Hindlimb muscle (tissue), 1 donor: ENCODE data around the gene ADSS2. TPM values are rescaled to one million over a fixed set of nuclear protein-coding genes. Genes with fewer than 3 reads are reported as not detected.
A peak's percentile ranks its signal among the peaks of the same experiment; 100 is the strongest.

Source experiments
- DNase-seq: peaks from one replicate; pipeline ENCODE4 v3.0.0-alpha.2; 2013
- polyA plus RNA-seq: library from polyadenylated mRNA; unstranded; fragments of 120-200 nt; gene quantifications from one replicate; pipeline ENCODE4 v1.2.1, GENCODE V29; 2013; ENCODE audit not compliant: insufficient read length

Gene ADSS2
- polyA plus RNA-seq, 1 donor: 18.5 TPM

DNA sequence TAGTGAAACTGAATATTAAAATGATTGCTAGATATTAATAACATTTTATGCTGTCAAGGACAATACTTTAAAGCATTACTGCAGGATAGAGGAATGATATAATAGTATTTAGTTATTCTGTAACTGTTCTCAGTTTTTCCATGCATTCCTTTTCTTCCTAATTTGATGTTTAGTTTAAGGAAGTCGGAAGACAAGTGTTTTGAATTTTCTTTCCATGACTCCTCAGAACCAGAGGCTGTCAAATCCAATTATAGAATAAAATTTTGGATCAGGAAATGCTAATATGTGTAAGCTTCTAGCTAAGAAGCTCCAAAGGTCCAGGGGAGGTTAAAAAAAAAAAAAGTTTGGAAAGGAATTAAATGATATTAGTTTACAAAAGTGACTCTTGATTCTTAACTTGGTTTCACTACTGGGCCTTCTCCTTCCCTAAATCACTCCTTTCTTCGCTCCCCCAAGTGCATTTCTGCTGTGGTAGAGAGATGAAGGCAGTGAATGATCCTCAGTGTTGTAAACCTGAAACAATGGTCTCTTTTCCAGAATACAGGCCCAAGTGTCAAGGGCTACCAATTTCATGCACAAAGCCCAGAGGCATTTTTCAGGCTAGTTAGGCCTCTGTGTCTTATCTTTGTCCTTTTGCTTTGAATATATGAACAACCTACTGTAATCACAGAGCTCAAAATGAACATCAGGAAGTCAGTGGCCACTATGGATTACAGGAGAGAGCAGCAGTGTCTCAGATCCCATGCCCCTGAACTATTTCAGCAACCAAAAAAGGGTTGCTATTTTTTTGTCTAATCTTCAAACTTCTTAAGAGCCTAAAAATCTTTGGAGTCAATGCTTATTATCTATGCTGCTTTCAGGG lies 6.2 kb downstream of the ADSS2 start:
- DNase-seq: no peak

DNA sequence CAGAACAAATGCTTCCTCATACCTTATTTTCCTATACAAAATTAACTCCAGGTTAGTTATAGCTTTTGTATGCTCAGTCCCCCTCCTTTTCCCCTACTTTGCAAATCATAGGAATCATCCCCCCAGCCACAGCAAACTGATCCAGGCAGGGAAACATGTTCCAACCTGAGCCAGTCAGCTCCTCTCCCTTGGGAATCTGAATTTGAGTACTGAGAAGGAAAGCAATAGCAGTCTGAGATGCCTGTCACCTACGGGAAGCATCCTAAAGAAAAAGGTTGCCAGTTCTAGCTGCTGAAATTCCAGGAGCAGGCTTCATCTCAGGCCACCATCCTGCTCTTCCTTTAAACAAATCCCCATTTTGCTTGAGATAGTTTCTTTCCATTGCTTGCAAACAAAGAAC lies 6.9 kb downstream of the ADSS2 start:
- DNase-seq: no peak

- DNase-seq: no peak
These were observed 8.9 kb downstream of the ADSS2 start for GRCh38 chr1:244442850-244443249.

DNA sequence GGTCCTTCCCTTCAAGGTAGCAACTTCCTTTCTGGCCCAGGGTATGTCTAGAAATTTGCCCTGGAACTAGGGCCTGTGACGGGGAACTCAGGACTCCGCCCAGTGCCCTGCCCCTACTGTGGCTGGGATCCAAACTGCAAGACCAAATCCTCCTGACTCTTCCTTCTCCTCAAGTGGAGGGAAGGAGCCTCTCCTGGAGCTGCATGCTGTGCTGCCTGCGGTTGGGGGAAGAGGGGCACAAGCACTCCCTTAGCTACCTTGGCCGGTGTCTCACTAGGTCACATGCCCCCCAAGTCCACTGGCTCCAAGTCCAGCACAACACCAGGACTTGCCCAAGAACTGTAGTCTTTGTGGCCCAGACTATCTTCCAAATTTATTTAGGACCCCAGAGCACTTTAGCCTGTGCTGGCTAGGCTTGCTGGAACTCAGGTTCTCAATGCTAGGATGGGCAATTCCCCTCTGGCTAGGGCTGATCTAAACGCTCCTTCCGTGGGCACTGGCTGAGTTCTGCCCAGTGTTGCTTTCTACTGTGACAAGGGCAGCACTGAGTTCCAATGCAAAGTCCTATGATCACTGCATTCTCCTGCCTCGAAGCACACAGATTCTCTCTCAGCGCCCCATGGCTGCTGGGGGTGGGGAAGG lies 12.2 kb downstream of the ADSS2 start:
- DNase-seq: no peak

DNA sequence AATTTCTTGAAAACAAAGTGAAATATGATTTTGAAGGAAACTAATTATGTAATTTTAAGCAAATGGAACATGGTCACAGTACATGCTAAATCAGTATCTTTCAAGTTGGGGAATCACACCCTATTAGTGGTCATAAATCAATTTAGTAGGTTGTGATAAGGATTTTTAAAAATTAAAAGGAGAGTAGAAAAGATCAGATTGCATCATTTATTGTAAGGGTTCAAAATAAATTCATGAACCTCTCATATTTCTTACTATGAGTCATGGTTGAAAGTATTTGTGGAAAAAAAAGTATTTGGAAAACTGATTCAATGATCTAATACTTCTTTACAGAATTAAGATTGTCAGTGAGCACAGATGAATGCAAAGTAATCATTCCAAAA lies 14.6 kb downstream of the ADSS2 start:
- no peak for DNase-seq

DNA sequence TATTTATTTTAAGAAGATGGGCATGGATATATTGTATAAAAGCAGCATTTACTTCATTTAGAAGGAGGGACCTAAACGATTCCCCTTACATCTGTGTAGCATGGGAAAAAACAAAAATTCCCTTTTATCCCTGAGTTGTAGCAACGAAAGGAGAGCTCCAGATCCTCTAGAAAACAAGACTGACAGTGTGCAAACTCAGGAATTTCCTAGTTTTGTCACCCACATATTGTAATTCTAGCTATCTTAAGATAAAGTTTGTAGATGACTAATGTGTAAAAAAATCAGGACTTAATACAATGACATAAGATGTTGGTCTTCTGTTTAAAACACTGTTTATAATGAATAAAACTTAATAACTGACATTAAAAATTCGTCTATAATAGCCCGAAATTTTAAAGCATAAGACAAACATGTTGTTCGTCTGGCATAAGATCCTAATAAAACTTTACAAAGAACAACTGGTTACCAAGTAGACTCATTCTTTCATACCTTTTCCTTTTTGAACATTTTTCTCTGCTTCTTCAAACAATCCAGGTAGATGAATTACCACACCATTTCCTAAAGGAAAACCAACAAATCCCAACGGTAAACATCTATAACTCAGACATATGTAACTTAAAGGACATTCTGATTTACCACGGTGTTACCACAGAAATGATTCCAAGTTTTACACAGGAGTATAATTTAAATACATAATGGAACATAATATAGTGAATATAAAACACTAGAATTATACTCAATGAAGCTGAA lies 15.2 kb downstream of the ADSS2 start:
- no peak for DNase-seq

- DNase-seq: no peak
These were observed 16.0 kb downstream of the ADSS2 start for GRCh38 chr1:244435562-244436205.

- no peak for DNase-seq
These were observed 20.5 kb downstream of the ADSS2 start for GRCh38 chr1:244431166-244431565.

- no peak for DNase-seq
These were observed 21.9 kb downstream of the ADSS2 start for GRCh38 chr1:244429818-244430217.

DNA sequence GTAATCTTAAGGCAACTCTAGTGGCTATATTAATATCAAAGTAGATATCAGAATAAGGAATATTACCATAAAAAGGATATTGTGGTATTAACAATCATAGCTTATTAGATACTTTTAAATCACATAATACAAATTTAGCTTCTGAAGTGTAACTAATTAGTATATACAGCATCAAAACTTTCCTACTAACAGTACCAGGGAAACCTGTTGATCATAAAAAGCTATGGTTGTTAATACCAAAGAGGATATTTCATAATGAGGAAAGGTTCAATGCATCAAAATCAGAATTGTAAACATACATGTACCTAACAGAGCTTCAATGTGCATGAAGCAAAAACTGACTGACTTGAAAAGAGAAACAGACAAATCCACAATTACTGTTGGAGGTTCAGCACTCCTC lies 24.1 kb downstream of the ADSS2 start:
- no peak for DNase-seq

DNA sequence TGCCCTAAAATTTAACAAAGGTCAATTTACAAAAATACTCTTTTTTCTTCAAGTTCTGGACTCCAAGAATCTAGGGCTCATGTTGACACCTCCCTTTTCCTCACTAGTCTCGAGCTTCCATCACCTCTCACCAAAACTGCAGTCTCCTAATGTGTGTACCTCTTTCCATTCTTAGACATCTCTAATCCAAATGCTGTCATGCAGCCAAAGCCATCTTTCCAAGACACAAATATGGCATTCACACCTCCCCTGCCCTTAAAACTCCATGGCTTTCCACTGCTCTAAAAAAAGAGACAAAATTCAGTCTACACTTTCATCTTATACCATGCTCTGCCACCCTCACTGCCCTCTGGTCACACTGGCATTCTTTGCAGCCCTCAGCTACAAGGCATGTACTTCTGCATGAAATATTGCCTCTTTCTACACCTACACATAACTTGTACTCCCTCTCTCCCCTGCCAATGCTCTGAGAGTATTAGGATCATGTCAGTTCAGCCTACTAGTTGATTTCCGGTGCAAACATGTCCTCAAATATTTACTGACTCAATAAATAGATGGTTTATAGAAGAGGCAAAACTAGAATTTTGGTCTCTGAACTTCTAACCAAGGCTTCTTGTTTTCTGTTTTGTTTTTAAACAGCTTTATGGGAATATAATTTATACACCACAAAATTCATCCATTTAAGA lies 26.9 kb downstream of the ADSS2 start:
- DNase-seq: no peak

- DNase-seq: no peak
These were observed 29.5 kb downstream of the ADSS2 start for GRCh38 chr1:244422174-244422573.

DNA sequence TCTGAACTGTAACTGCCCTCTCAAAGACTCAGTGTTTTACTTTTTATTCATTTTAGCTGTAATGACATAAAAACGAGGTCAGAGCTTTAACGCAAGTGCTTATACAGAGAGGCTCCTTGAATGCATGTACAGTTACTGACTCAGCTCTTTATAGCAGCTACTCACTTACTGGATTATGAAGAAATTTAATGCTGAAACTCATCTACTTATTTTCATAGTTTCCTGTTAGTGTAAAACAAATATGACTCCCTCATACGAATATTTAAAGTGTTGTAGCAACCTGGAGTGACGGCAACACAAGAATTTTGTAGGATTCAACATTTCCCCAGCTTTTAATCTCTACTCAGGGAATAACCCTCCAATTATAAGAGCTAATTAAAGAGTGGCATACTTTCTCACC lies 32.7 kb downstream of the ADSS2 start:
- no peak for DNase-seq

DNA sequence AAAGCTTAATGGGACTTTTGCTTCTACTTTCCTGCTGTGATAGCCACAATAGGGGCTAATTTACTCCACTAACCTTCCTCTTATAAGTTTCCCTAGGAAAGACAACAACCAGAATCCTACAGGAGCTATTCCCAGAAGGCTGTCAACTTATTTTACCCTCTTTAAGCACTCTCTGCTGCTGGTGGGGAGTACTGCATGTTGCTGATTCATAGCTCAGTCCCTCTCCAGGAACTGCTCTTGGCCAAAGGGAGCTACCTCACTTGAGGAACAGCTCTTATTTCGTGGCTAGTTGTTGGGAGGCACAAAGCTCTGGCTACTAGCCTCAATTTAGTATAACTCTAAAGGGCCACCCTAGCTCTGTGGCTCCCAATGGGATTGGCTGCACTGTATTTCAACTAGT lies 37.2 kb downstream of the ADSS2 start:
- no peak for DNase-seq

GRCh38 chr1:244413736-244414135 lies 38.0 kb downstream of the ADSS2 start:
- no peak for DNase-seq

DNA sequence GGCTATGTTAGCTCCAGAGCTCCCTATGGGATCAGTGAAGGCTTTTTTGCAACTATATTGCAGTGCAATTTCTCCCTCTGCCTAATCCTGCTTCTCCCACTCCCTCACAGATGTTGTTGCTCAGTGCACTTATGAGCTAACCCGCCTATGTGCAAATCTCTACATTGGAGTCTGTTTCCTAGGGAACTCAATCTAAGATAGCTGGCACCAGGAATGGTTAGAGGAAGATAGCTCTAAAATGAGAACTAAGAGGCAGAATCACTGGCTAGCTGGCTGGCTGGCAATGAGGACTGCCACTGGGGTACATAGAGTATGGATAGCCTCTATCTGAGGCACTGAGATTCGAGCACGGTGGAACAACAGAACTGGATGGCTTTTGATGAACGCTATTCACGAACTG lies 39.5 kb downstream of the ADSS2 start:
- DNase-seq: no peak

- DNase-seq: peak; percentile 12
These were observed 42.0 kb downstream of the ADSS2 start for GRCh38 chr1:244409701-244410100.

DNA sequence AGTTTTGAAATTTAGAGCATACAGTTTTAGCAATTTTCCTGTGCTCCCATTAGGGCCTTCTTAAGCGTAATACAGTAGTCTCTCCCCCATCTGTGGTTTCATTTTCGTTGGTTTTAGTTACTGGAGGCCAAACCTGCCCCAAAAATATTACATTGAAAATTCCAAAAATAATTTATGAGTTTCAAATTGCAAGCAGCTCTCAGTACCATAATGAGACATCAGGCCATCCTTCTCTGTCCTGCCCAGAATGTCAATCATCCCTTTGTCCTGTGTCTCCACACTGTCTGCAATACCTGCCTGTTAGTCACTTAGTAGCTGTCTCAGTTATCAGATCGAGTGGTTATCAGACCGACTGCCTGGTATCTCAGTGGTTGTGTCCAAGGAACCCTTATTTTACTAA lies 45.4 kb downstream of the ADSS2 start:
- no peak for DNase-seq

GRCh38 chr1:244405856-244406255 lies 45.9 kb downstream of the ADSS2 start:
- DNase-seq: no peak

- DNase-seq: no peak
These were observed 48.3 kb downstream of the ADSS2 start for GRCh38 chr1:244403431-244403830.

- DNase-seq: no peak
These were observed 50.7 kb downstream of the ADSS2 start for GRCh38 chr1:244400974-244401373.

DNA sequence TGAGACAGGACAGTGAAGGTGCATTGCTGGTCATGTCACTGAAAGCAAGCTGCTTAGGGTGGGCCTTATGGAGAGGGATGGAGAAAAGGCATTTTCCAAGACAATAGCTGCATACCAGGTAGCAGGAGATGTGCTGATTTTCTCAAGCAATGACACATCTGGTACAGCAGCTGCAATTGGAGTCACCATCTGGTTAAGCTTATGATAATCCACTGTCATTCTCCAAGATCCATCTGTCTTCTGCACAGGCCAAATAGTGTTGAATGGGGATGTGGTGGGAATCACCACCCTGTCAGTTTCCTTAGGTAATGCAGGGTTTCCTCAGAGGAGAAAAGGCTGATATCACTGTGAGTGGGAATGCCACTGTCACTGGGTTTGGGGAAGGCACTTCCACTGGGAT lies 54.6 kb downstream of the ADSS2 start:
- DNase-seq: no peak
